HEK293T (cell line): ENCODE results near the gene TBL1XR1.
"Not testable (repeated sequence)": the region's sequence is repeated elsewhere in the genome, so short reads cannot be mapped to it uniquely, and the experiment has no call there.

Experiments used
- LEF1 ChIP-seq: fragments of 450-650 bp; IDR thresholded peaks from 2 replicates; pipeline ENCODE4 v1.6.1; 2017; ENCODE audit warnings: mild to moderate bottlenecking, borderline replicate concordance
- SUZ12 ChIP-seq: fragments of 450-650 bp; IDR thresholded peaks from 2 replicates; pipeline ENCODE4 v1.6.1; 2016; ENCODE audit warnings: mild to moderate bottlenecking

- not testable (repeated sequence) for TF ChIP-seq LEF1, SUZ12
These were observed 5.7 kb upstream of the TBL1XR1 start for GRCh38 chr3:177203016-177203415.
